C4-2B (cell line): ENCODE measurements around the gene FLNC.
A peak's percentile ranks its signal among the peaks of the same experiment; 100 is the strongest.

Experiments
- H3K27ac ChIP-seq: fragments of 450-650 bp; 2 replicates; pipeline ENCODE4 v1.5.1; 2017
- CTCF ChIP-seq: fragments of 450-650 bp; conservative IDR thresholded peaks from 2 replicates; pipeline ENCODE4 v1.5.1; 2017; ENCODE audit warnings: mild to moderate bottlenecking
- ZFX ChIP-seq: fragments of 450-650 bp; IDR thresholded peaks from 2 replicates; pipeline ENCODE4 v1.6.1; 2017

FLNC gene

GRCh38 chr7:128830231-128831177, at the start of gene FLNC:
Gene FLNC (plus strand): TSS chr7:128830406. CDS start chr7:128830638, 232 bp downstream.
- no peak within 1 kb of the TSS for H3K27ac ChIP-seq
- no peak for TF ChIP-seq ZFX
- no peak for TF ChIP-seq CTCF

- no peak overlapping the region for H3K27ac ChIP-seq
Measured at GRCh38 chr7:128781126-128781525, 49.1 kb upstream of the FLNC start.

GRCh38 chr7:128781851-128782250, 48.4 kb upstream of the FLNC start:
- TF ChIP-seq CTCF (no peak), ZFX (no peak)
- H3K27ac ChIP-seq = no peak overlapping the region; the same call in 1 of the 2 replicates

More at GRCh38 chr7:128781126-128781525, 49.1 kb upstream of the FLNC start:
- TF ChIP-seq ZFX (no peak), CTCF (no peak)

- H3K27ac ChIP-seq = peak overlapping the region; percentile 85
- no peak for TF ChIP-seq ZFX
- no peak for TF ChIP-seq CTCF
Measured at GRCh38 chr7:128783143-128783861, 46.9 kb upstream of the FLNC start.

- TF ChIP-seq CTCF = no peak
- peak overlapping the region; percentile 85; the same call in 1 of the 2 replicates for H3K27ac ChIP-seq
Measured at GRCh38 chr7:128785738-128786137, 44.5 kb upstream of the FLNC start.

GRCh38 chr7:128788446-128789412, 41.5 kb upstream of the FLNC start:
- no peak for TF ChIP-seq ZFX
- no peak for TF ChIP-seq CTCF
- H3K27ac ChIP-seq = peak overlapping the region; percentile 8
